Bronchial smooth muscle cell (primary cell): ENCODE data around the gene DEFB121. TPM values are rescaled to one million over a fixed set of nuclear protein-coding genes. Genes with fewer than 3 reads are reported as not detected.

ENCODE experiments used
- total RNA-seq: library from RNA; depleted of rRNA; stranded (reverse); fragments of >200 nt; gene quantifications from 2 replicates; pipeline ENCODE4 v1.2.1, GENCODE V29; 2014

The DEFB121 gene, protein sequence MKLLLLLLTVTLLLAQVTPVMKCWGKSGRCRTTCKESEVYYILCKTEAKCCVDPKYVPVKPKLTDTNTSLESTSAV
- total RNA-seq: not detected in 2 replicates

DNA sequence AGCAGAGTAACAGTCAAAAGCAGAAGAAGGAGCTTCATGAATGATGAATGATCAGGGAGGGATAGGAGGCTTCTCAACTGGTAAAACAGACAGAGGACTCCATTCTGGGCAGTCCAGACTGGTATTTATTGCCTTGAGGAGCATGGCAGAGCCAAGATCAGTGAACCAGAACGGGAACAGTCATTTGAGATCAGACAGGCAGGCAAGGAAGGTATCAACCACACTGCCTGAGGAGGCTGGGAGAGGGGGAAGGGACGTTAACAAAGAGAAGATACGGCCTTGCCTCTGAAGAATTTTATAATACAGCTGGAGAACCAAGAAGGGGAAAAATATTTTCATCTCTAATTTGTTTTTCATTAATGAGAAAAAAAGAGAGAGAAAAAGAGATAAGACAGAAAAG is at the start of gene DEFB121:
Gene DEFB121 (minus strand): TSS at position 101 of the 400 bp plus-strand sequence. CDS start 63 bp downstream, at position 38.

GRCh38 chr20:31440012-31440659 is 34.1 kb upstream of the DEFB121 start, which contains the start of gene DEFB123:
Gene DEFB123, plus strand, starts transcription at chr20:31440632. Its CDS starts 67 bp downstream, at chr20:31440699.

DNA sequence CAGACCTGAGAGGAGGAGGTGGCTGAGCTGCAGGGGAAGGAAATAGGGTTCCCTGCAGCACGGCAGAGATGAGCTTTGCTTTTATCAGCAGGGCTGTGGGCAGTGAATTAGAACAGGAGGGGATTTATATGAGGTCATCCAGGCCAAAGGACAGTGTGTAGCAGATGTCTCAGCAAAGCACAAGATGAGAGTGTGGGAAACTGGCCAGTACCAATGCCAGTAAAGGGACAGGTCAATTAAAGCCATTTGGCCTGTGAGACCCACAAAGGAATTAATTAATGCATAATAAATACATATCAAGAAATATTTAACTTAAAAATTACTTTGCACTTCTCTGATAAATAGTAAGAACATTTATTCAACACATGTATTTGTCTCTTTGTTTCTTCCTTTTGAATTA is 15.5 kb downstream of the DEFB121 start, which contains the start of gene DEFB119:
Gene DEFB119 (minus strand): TSS at position 101 of the 400 bp plus-strand sequence. CDS start 107 bp downstream, outside the sequence.

GRCh38 chr20:31368301-31368700 is 37.7 kb downstream of the DEFB121 start, which contains the start of gene DEFB118:
Gene DEFB118, plus strand, starts transcription at chr20:31368601. Its CDS starts 50 bp downstream, at chr20:31368651.

Other genes starting within 250 kb of the DEFB121 start
- not detected in 2 replicates for gene DEFB115, start 148.6 kb downstream of the DEFB121 start, total RNA-seq
- gene DEFB116, start 97.6 kb downstream of the DEFB121 start, total RNA-seq: not detected in 2 replicates
- gene DEFB118, start 37.6 kb downstream of the DEFB121 start, total RNA-seq: not detected in 2 replicates
- gene DEFB119, start 15.6 kb downstream of the DEFB121 start, total RNA-seq: not detected in 2 replicates
- gene DEFB123, start 34.4 kb upstream of the DEFB121 start, total RNA-seq: not detected in 2 replicates
- not detected in 2 replicates for gene DEFB124, start 68.9 kb upstream of the DEFB121 start, total RNA-seq
- not detected in 2 replicates for gene REM1, start 69.1 kb upstream of the DEFB121 start, total RNA-seq
- 46.8 and 68.0 TPM in 2 replicates for gene HM13, start 108.2 kb upstream of the DEFB121 start, total RNA-seq
- 173 and 518 TPM in 2 replicates for gene ID1, start 199.1 kb upstream of the DEFB121 start, total RNA-seq
- 0.43 TPM in 1 of 2 replicates, not detected in the other for gene COX4I2, start 231.7 kb upstream of the DEFB121 start, total RNA-seq